ENCODE data around the gene EHF.

GRCh38 chr11:34626393-34626792 lies 5.5 kb downstream of the EHF start:
- TF ChIP-seq CTCF (IDR thresholded peaks at IDR 0.05) = no peak
- no peak for TF ChIP-seq POLR2AphosphoS5 (IDR thresholded peaks at IDR 0.05)

All from stomach (tissue), 4 donors.